ENCODE measurements around the gene HP1BP3.

HP1BP3 gene

GRCh38 chr1:20770314-20771087 lies 16.6 kb downstream of the HP1BP3 start:
- no peak for DNase-seq

- DNase-seq, result no peak
Measured at GRCh38 chr1:20767271-20767670, 19.8 kb downstream of the HP1BP3 start.

- DNase-seq, result no peak
Measured at GRCh38 chr1:20763417-20763816, 23.7 kb downstream of the HP1BP3 start.

GRCh38 chr1:20760322-20760721 lies 26.8 kb downstream of the HP1BP3 start:
- no peak for DNase-seq

- DNase-seq, result no peak
Measured at GRCh38 chr1:20753589-20753988, 33.5 kb downstream of the HP1BP3 start.

GRCh38 chr1:20751462-20751990 lies 35.6 kb downstream of the HP1BP3 start:
- no peak for DNase-seq

GRCh38 chr1:20742671-20743070 lies 44.4 kb downstream of the HP1BP3 start:
- DNase-seq, result no peak

GRCh38 chr1:20740781-20741180 lies 46.3 kb downstream of the HP1BP3 start:
- no peak for DNase-seq

- DNase-seq, result no peak
Measured at GRCh38 chr1:20739225-20739624, 47.9 kb downstream of the HP1BP3 start.

GRCh38 chr1:20735581-20736111 lies 51.5 kb downstream of the HP1BP3 start:
- DNase-seq, result no peak

GRCh38 chr1:20733360-20733975 lies 53.6 kb downstream of the HP1BP3 start:
- DNase-seq, result no peak

- peak; percentile 76 to 82 for DNase-seq
Measured at GRCh38 chr1:20732588-20733359, 54.3 kb downstream of the HP1BP3 start, which contains the start of gene SH2D5. SH2D5 (minus strand) TSS chr1:20732703; CDS start chr1:20728044, 4,659 bp downstream.

- peak; percentile 38 to 59 for DNase-seq
Measured at GRCh38 chr1:20732071-20732587, 55.0 kb downstream of the HP1BP3 start.

- DNase-seq, result no peak
Measured at GRCh38 chr1:20731057-20731991, 55.8 kb downstream of the HP1BP3 start.

GRCh38 chr1:20730690-20731056 lies 56.4 kb downstream of the HP1BP3 start:
- no peak for DNase-seq

GRCh38 chr1:20729990-20730689 lies 57.0 kb downstream of the HP1BP3 start:
- DNase-seq, result no peak

- no peak for DNase-seq
Measured at GRCh38 chr1:20729155-20729931, 57.8 kb downstream of the HP1BP3 start.

GRCh38 chr1:20728371-20729154 lies 58.5 kb downstream of the HP1BP3 start:
- DNase-seq, result no peak

- DNase-seq, result no peak
Measured at GRCh38 chr1:20727746-20728316, 59.3 kb downstream of the HP1BP3 start.
